HG02610 (cell line): ENCODE measurements around the gene CYTH1.
"Not testable (repeated sequence)": the region's sequence is repeated elsewhere in the genome, so short reads cannot be mapped to it uniquely, and the experiment has no call there.

Experiments used
- ATAC-seq: cut with Tn5 transposase; IDR thresholded peaks from one replicate; pipeline ENCODE4 v1.9.1; 2021; ENCODE audit warnings: mild to moderate bottlenecking, moderate library complexity; ENCODE audit not compliant: unreplicated experiment

Gene CYTH1

GRCh38 chr17:78765821-78766220, 16.3 kb downstream of the CYTH1 start:
- no peak for ATAC-seq

GRCh38 chr17:78764871-78765270, 17.2 kb downstream of the CYTH1 start:
- no peak for ATAC-seq

GRCh38 chr17:78763561-78763960, 18.5 kb downstream of the CYTH1 start:
- ATAC-seq = no peak

- no peak for ATAC-seq
These were observed 20.2 kb downstream of the CYTH1 start for GRCh38 chr17:78761789-78762406.

GRCh38 chr17:78759969-78760352, 22.1 kb downstream of the CYTH1 start:
- ATAC-seq = no peak

- ATAC-seq = no peak
These were observed 22.7 kb downstream of the CYTH1 start for GRCh38 chr17:78759203-78759968.

GRCh38 chr17:78753316-78754250, 28.5 kb downstream of the CYTH1 start:
- no peak for ATAC-seq

GRCh38 chr17:78751447-78752161, 30.5 kb downstream of the CYTH1 start:
- no peak for ATAC-seq

- not testable (repeated sequence) for ATAC-seq
These were observed 31.1 kb downstream of the CYTH1 start for GRCh38 chr17:78751000-78751399.

- peak; percentile 68 for ATAC-seq
These were observed 33.2 kb downstream of the CYTH1 start for GRCh38 chr17:78748730-78749317.

- peak; percentile 46 for ATAC-seq
These were observed 33.9 kb downstream of the CYTH1 start for GRCh38 chr17:78748048-78748729.

GRCh38 chr17:78747488-78747887, 34.6 kb downstream of the CYTH1 start:
- no peak for ATAC-seq

GRCh38 chr17:78746949-78747269, 35.2 kb downstream of the CYTH1 start:
- no peak for ATAC-seq

GRCh38 chr17:78746263-78746948, 35.7 kb downstream of the CYTH1 start:
- no peak for ATAC-seq

- ATAC-seq = no peak
These were observed 36.5 kb downstream of the CYTH1 start for GRCh38 chr17:78745407-78746088.

- no peak for ATAC-seq
These were observed 39.2 kb downstream of the CYTH1 start for GRCh38 chr17:78742901-78743300.

- no peak for ATAC-seq
These were observed 40.3 kb downstream of the CYTH1 start for GRCh38 chr17:78741644-78742284.

GRCh38 chr17:78739331-78739931, 42.6 kb downstream of the CYTH1 start:
- no peak for ATAC-seq
